NCI-H2227 (cell line): Measurements from ENCODE around the gene APPL2.

Experiments
- DNase-seq: peaks from one replicate; lab custom pipeline; 2025; ENCODE audit not compliant: unreplicated experiment; lab: John Stamatoyannopoulos, UW

The APPL2 gene

GRCh38 chr12:105223352-105223845 is 12.6 kb downstream of the APPL2 start:
- DNase-seq = no peak

- no peak for DNase-seq
Observed at GRCh38 chr12:105222726-105223351, 13.1 kb downstream of the APPL2 start.

- no peak for DNase-seq
Observed at GRCh38 chr12:105222284-105222655, 13.7 kb downstream of the APPL2 start.

- DNase-seq = no peak
Observed at GRCh38 chr12:105221583-105222283, 14.2 kb downstream of the APPL2 start.

- DNase-seq = no peak
Observed at GRCh38 chr12:105220929-105221290, 15.1 kb downstream of the APPL2 start.

- DNase-seq = no peak
Observed at GRCh38 chr12:105220150-105220928, 15.6 kb downstream of the APPL2 start.

GRCh38 chr12:105219261-105220028 is 16.5 kb downstream of the APPL2 start:
- no peak for DNase-seq

GRCh38 chr12:105218434-105218833 is 17.5 kb downstream of the APPL2 start:
- DNase-seq = no peak

GRCh38 chr12:105214670-105215375 is 21.2 kb downstream of the APPL2 start:
- no peak for DNase-seq

- no peak for DNase-seq
Observed at GRCh38 chr12:105214148-105214547, 21.8 kb downstream of the APPL2 start.

GRCh38 chr12:105212438-105212837 is 23.5 kb downstream of the APPL2 start:
- DNase-seq = no peak

GRCh38 chr12:105209091-105209490 is 26.9 kb downstream of the APPL2 start:
- DNase-seq = no peak

GRCh38 chr12:105206686-105207374 is 29.1 kb downstream of the APPL2 start:
- no peak for DNase-seq

GRCh38 chr12:105205322-105206048 is 30.5 kb downstream of the APPL2 start:
- DNase-seq = no peak

- DNase-seq = no peak
Observed at GRCh38 chr12:105204916-105205315, 31.1 kb downstream of the APPL2 start.

GRCh38 chr12:105204127-105204526 is 31.8 kb downstream of the APPL2 start:
- no peak for DNase-seq

- DNase-seq = no peak
Observed at GRCh38 chr12:105202202-105202601, 33.8 kb downstream of the APPL2 start.

- no peak for DNase-seq
Observed at GRCh38 chr12:105201299-105201698, 34.7 kb downstream of the APPL2 start.

- DNase-seq = no peak
Observed at GRCh38 chr12:105200385-105200784, 35.6 kb downstream of the APPL2 start.
